ENCODE data around the gene NTN1. TPM values are rescaled to one million over a fixed set of nuclear protein-coding genes. Genes with fewer than 3 reads are reported as not detected.

Gene NTN1
- total RNA-seq, 1 donor from 2014 or later = 4.1 TPM

DNA sequence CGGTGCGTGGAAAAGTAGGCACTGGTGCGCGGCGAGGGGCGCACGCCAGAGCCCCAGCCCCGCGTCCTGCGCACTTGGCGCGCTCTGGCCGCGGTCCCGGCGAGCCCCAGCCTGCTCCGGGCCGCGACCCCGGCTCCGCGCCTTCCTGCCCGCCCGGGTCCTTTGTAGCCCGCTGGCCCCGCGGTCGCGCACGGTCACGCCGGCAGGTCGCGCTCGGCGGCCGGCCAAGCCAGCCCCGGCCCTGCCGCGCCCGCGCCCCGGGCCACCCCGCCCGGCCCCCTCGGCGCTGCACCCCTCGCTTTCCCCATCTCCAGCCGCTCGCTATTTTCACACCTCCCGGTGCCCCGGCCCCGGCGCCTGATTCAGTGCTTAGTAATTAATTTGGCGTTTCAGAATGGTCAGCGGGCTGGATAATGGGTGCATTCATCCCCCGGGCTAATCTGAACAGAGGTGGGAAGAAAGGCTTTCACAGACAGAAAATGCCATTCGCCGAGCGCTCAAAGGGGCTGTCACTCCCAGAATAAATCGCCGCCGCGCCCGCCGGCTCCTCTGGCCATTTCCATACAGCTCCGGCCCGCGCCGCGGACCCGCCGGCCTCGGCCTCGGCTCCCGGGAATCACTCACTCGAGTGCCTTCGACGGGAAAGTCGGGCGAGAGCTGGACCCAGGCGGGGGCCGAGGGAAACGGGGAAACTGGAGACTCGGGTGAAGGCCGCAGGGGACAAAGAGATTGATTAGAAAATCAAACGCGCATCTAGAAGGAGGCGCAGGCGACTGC, 17.8 kb upstream of the NTN1 start:
- H3K27ac ChIP-seq = no peak overlapping the region
- H3K9me3 ChIP-seq = no peaks in the 10 kb centered on the region
- H3K36me3 ChIP-seq = no peaks in the 10 kb centered on the region
- DNase-seq (no peak), ATAC-seq (no peak)
- H3K27me3 ChIP-seq = peaks cover 52% of the 10 kb centered on the region
- peak overlapping the region; percentile 40 for H3K4me3 ChIP-seq
- intact Hi-C loops (cut with DNase I) = no loop called here
- TF ChIP-seq, protein P1, sequence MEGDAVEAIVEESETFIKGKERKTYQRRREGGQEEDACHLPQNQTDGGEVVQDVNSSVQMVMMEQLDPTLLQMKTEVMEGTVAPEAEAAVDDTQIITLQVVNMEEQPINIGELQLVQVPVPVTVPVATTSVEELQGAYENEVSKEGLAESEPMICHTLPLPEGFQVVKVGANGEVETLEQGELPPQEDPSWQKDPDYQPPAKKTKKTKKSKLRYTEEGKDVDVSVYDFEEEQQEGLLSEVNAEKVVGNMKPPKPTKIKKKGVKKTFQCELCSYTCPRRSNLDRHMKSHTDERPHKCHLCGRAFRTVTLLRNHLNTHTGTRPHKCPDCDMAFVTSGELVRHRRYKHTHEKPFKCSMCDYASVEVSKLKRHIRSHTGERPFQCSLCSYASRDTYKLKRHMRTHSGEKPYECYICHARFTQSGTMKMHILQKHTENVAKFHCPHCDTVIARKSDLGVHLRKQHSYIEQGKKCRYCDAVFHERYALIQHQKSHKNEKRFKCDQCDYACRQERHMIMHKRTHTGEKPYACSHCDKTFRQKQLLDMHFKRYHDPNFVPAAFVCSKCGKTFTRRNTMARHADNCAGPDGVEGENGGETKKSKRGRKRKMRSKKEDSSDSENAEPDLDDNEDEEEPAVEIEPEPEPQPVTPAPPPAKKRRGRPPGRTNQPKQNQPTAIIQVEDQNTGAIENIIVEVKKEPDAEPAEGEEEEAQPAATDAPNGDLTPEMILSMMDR (IDR thresholded peaks at IDR 0.05) = no peak
- peaks cover 10% of the 10 kb centered on the region for H3K4me1 ChIP-seq

DNA sequence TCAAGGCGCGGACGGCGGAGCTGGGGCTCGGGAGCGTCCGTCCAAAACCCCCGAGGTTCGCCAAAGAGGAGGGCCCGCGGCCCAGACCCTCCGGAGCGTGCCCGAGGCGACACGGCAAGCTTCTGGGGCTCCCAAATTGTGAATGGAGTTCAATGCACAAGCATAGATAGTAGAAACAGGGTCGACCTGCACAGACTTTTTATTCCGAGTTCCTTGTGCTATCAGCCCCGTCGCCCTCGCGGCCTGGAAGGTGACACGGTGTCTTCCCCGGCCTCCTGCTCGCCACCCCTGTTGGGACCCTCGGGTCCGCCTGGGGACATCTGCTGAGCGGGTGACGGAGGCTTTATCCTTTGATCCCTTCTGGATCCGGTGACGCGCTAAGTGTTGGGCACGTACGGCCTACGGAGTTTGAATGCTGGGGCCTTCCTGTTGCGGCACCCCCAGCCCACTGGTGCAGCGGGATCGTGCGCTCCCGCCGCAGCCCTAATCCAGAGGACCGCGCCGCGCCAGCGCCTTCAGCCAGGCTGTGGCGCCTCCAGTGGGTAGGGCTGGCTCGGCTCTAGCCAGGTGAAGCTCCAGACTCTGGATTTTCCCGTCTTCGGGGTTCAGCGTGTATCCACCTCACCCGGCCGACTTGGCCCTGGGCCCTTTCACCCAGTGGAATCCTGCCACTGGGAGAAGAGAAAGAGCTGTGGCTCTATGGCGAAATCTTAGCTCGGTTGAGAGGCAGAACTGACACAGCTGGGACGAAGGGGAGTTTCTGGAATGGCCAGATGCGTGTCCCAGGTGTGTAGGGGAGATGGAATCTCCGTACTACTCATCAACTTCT, 17.0 kb upstream of the NTN1 start:
- DNase-seq = no peak
- ATAC-seq = no peak
- H3K4me3 ChIP-seq = peak overlapping the region; percentile 26
- peaks cover 56% of the 10 kb centered on the region for H3K27me3 ChIP-seq
- H3K36me3 ChIP-seq = no peaks in the 10 kb centered on the region
- intact Hi-C loops (cut with DNase I) = no loop called here
- H3K27ac ChIP-seq = no peak overlapping the region
- TF ChIP-seq, protein P1 (IDR thresholded peaks at IDR 0.05) = no peak
- no peaks in the 10 kb centered on the region for H3K9me3 ChIP-seq
- peaks cover 10% of the 10 kb centered on the region for H3K4me1 ChIP-seq

DNA sequence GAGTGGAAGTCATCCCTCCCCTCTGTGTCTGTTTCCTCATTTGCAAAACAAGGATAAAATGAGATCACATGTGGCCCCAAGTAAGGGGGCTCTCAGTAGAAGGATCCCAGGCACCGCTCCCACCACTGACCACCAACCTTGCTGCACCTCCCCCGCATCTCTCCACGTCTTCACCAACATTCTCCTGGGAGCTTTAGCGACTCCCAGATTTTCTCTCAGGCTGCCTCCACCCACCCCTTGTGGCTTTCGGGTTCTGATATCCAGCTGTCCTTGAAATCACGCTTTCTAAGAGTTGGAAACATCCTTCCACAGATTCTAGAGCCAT, 16.4 kb upstream of the NTN1 start:
- no peaks in the 10 kb centered on the region for H3K36me3 ChIP-seq
- peaks cover 10% of the 10 kb centered on the region for H3K4me1 ChIP-seq
- TF ChIP-seq, protein P1 (IDR thresholded peaks at IDR 0.05) = no peak
- peaks cover 59% of the 10 kb centered on the region for H3K27me3 ChIP-seq
- H3K27ac ChIP-seq = no peak overlapping the region
- intact Hi-C loops (cut with DNase I) = no loop called here
- DNase-seq (no peak), ATAC-seq (no peak)
- H3K9me3 ChIP-seq = no peaks in the 10 kb centered on the region
- H3K4me3 ChIP-seq = no peak overlapping the region

DNA sequence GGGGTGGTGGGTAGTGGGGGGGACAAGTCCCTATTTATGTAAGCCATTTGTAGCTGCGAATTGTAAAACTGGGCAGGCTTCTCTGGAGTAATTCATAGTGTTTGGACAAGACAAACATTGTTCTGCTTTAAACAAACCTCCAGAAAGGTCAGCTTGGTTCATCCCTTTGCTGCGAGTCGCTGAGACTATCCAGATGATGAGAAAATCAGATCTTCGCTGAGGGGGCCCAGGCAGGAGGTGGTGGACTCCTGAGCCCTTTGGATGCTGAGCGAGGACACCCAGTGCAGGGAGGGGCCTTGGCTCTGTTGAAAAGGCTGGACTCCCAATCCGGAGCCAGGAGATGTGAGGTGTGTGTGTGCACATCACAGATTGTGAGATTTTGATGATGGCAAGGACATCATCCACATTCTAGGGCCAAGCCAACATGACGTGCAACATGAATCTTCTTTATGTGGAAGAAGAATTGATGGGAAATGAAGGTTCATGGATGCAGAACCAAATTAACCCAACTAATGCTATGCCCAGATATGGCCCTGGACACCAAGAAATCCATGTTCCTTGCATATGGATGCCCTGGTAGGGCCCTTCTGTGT, 15.0 kb upstream of the NTN1 start:
- DNase-seq (no peak), ATAC-seq (no peak)
- Histone ChIP-seq H3K36me3 (no peaks in the 10 kb centered on the region), H3K4me3 (no peak overlapping the region), H3K4me1 (peaks cover 10% of the 10 kb centered on the region), H3K27me3 (peaks cover 59% of the 10 kb centered on the region), H3K27ac (no peak overlapping the region), H3K9me3 (no peaks in the 10 kb centered on the region)
- TF ChIP-seq, protein P1 (IDR thresholded peaks at IDR 0.05) = no peak
- intact Hi-C loops (cut with DNase I) = no loop called here

DNA sequence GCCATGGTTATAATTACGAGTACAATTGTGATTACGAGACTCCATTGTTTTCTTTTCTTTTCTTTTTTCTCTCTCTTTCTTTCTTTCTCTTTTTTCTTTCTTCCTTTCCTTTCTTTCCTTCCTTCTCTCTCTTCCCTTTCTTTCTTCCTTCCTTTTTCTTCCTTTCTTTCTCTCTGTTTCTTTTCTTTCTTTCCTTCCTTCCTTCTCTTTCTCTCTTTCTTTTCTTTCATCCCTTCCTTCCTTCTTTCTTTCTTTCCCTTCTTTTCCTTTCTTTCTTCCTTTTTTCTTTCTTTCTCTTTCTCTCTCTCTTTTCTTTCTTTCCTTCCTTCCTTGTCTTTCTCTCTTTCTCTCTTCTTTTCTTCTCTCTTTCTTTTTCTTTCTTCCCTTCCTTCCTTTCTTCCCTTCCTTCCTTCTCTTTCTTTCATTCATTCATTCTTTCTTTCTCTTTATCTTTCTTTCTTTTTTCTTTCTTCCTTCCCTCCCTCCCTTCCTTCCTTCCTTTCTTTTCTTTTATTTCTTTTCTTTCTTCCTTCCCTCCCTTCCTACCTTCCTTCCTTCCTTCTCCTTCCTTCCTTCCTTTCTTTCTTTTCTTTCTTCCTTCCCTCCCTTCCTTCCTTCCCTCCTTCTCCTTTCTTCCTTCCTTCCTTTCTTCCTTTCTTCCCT, 14.1 kb upstream of the NTN1 start:
- no peak overlapping the region for H3K27ac ChIP-seq
- peaks cover 57% of the 10 kb centered on the region for H3K27me3 ChIP-seq
- intact Hi-C loops (cut with DNase I) = no loop called here
- H3K9me3 ChIP-seq = no peaks in the 10 kb centered on the region
- H3K36me3 ChIP-seq = no peaks in the 10 kb centered on the region
- TF ChIP-seq, protein P1 (IDR thresholded peaks at IDR 0.05) = no peak
- DNase-seq (no peak), ATAC-seq (no peak)
- H3K4me3 ChIP-seq = no peak overlapping the region
- peaks cover 10% of the 10 kb centered on the region for H3K4me1 ChIP-seq

Data from upper lobe of right lung (tissue), 1 donor.